Right hindlimb (tissue), 1 donor: ENCODE measurements around the gene CLEC11A.
"Not testable (repeated sequence)": the region's sequence is repeated elsewhere in the genome, so short reads cannot be mapped to it uniquely, and the experiment has no call there.

Experiments used
- DNase-seq: peaks from one replicate; pipeline ENCODE4 v3.0.0-alpha.2; 2018

The CLEC11A gene

GRCh38 chr19:50763521-50763920 is 40.4 kb downstream of the CLEC11A start:
- DNase-seq: not testable (repeated sequence)

- no peak for DNase-seq
Observed at GRCh38 chr19:50764409-50764808, 41.2 kb downstream of the CLEC11A start.

GRCh38 chr19:50766746-50767145 is 43.6 kb downstream of the CLEC11A start:
- DNase-seq: not testable (repeated sequence)

- not testable (repeated sequence) for DNase-seq
Observed at GRCh38 chr19:50767263-50767662, 44.1 kb downstream of the CLEC11A start.

- no peak for DNase-seq
Observed at GRCh38 chr19:50768277-50768676, 45.1 kb downstream of the CLEC11A start.

GRCh38 chr19:50770164-50770563 is 47.0 kb downstream of the CLEC11A start, which contains the start of gene GPR32:
Gene GPR32, plus strand, starts transcription at chr19:50770464. Its CDS starts 137 bp downstream, at chr19:50770601.
- DNase-seq: not testable (repeated sequence)

GRCh38 chr19:50770888-50771287 is 47.7 kb downstream of the CLEC11A start:
- DNase-seq: no peak

- no peak for DNase-seq
Observed at GRCh38 chr19:50772476-50772875, 49.3 kb downstream of the CLEC11A start.

GRCh38 chr19:50772912-50773311 is 49.7 kb downstream of the CLEC11A start:
- DNase-seq: not testable (repeated sequence)

GRCh38 chr19:50773454-50773853 is 50.3 kb downstream of the CLEC11A start:
- DNase-seq: not testable (repeated sequence)
